MM.1S (cell line): ENCODE data around the gene SCGB3A1.

Source experiments
- DNase-seq: peaks from one replicate; pipeline ENCODE4 v3.0.0-alpha.2; 2015
- H2AFZ ChIP-seq: fragments of 300-600 bp; sonication (generic); 2 replicates; pipeline ENCODE4 v1.6.0; 2016; ENCODE audit warnings: antibody characterized with exemption, low read length
- H3F3A ChIP-seq: fragments of 300-600 bp; sonication (generic); 2 replicates; pipeline ENCODE4 v1.6.1; 2016; ENCODE audit warnings: mild to moderate bottlenecking, antibody characterized with exemption, low read length, moderate library complexity, mixed read lengths; ENCODE audit not compliant: insufficient read depth
- H3K27ac ChIP-seq: fragments of 300-600 bp; sonication (generic); 2 replicates; pipeline ENCODE4 v1.5.1; 2016; ENCODE audit warnings: mild to moderate bottlenecking, low read length
- H3K27me3 ChIP-seq: fragments of 300-600 bp; sonication (generic); replicated peaks from 2 replicates; pipeline ENCODE4 v1.6.0; 2016; ENCODE audit warnings: low read length; ENCODE audit not compliant: insufficient read depth
- H3K36me3 ChIP-seq: fragments of 300-600 bp; sonication (generic); replicated peaks from 2 replicates; pipeline ENCODE4 v1.6.1; 2016; ENCODE audit warnings: mild to moderate bottlenecking, low read length, mixed read lengths; ENCODE audit not compliant: insufficient read depth
- H3K4me1 ChIP-seq: fragments of 300-600 bp; sonication (generic); 2 replicates; pipeline ENCODE4 v1.6.1; 2016; ENCODE audit warnings: low read length, mixed read lengths
- H3K4me2 ChIP-seq: fragments of 300-600 bp; sonication (generic); 2 replicates; pipeline ENCODE4 v1.6.0; 2016; ENCODE audit warnings: low read depth, low read length
- H3K4me3 ChIP-seq: fragments of 300-600 bp; sonication (generic); 2 replicates; pipeline ENCODE4 v1.5.1; 2016; ENCODE audit warnings: low read length, mixed read lengths
- H3K79me2 ChIP-seq: fragments of 300-600 bp; sonication (generic); 2 replicates; pipeline ENCODE4 v1.6.1; 2016; ENCODE audit warnings: mixed run types, low read length, mixed read lengths
- H3K9ac ChIP-seq: fragments of 300-600 bp; sonication (generic); 2 replicates; pipeline ENCODE4 v1.6.1; 2016; ENCODE audit warnings: low read length, mixed read lengths
- H3K9me2 ChIP-seq: fragments of 300-600 bp; sonication (generic); replicated peaks from 2 replicates; pipeline ENCODE4 v1.6.1; 2016; ENCODE audit warnings: mild to moderate bottlenecking, low read length, mixed read lengths; ENCODE audit not compliant: insufficient read depth
- H3K9me3 ChIP-seq: fragments of 300-600 bp; sonication (generic); replicated peaks from 2 replicates; pipeline ENCODE4 v1.6.1; 2016; ENCODE audit warnings: mild to moderate bottlenecking, low read length, mixed read lengths; ENCODE audit not compliant: insufficient read depth
- H4K20me1 ChIP-seq: fragments of 300-600 bp; sonication (generic); 2 replicates; pipeline ENCODE4 v1.6.1; 2016; ENCODE audit warnings: mild to moderate bottlenecking, low read length, moderate library complexity, mixed read lengths; ENCODE audit not compliant: insufficient read depth
- EZH2 ChIP-seq: fragments of 300-600 bp; sonication (generic); optimal IDR thresholded peaks from 2 replicates; pipeline ENCODE3; 2017; ENCODE audit warnings: low read depth, mild to moderate bottlenecking, antibody characterized with exemption, low read length, mixed read lengths
- EZH2phosphoT487 ChIP-seq: fragments of 300-600 bp; sonication (generic); IDR thresholded peaks from 2 replicates; pipeline ENCODE4 v1.6.1; 2018; ENCODE audit warnings: antibody characterized with exemption, low read length
- TF ChIP-seq, protein P1 (sequence below): fragments of 300-600 bp; sonication (generic); IDR thresholded peaks from 2 replicates; pipeline ENCODE4 v1.5.1; 2016; ENCODE audit warnings: antibody characterized with exemption, low read length, mixed read lengths

SCGB3A1 gene

DNA sequence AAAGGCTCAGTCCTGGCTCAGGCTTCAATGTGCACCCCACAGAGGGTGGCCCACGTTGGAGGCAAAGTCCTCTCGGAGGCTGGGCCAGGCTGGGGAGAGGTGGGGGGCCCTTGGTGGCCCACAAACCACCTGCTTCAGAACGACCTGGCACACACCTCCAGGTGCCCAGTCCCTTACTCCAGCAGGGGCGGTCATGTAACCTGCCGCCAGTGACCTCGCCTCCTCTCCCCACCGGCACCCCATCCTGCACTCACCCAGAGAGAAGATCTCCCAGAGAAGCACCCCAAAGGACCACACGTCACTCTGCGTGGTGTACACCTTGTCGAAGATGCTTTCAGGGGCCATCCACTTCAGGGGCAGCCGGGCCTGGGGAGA, 22.5 kb upstream of the SCGB3A1 start:
- no peak overlapping the region for H2AFZ ChIP-seq
- no peak for DNase-seq
- no peak overlapping the region for H3K27ac ChIP-seq
- H4K20me1 ChIP-seq: no peaks in the 10 kb centered on the region
- no peak overlapping the region for H3K9ac ChIP-seq
- H3K9me3 ChIP-seq: no peaks in the 10 kb centered on the region
- no peak overlapping the region for H3K4me3 ChIP-seq
- H3K79me2 ChIP-seq: no peaks in the 10 kb centered on the region
- H3K36me3 ChIP-seq: no peaks in the 10 kb centered on the region
- H3K4me2 ChIP-seq: no peak overlapping the region
- no peaks in the 10 kb centered on the region for H3K9me2 ChIP-seq
- TF ChIP-seq EZH2phosphoT487 (no peak), EZH2 (no peak)
- TF ChIP-seq, protein P1, sequence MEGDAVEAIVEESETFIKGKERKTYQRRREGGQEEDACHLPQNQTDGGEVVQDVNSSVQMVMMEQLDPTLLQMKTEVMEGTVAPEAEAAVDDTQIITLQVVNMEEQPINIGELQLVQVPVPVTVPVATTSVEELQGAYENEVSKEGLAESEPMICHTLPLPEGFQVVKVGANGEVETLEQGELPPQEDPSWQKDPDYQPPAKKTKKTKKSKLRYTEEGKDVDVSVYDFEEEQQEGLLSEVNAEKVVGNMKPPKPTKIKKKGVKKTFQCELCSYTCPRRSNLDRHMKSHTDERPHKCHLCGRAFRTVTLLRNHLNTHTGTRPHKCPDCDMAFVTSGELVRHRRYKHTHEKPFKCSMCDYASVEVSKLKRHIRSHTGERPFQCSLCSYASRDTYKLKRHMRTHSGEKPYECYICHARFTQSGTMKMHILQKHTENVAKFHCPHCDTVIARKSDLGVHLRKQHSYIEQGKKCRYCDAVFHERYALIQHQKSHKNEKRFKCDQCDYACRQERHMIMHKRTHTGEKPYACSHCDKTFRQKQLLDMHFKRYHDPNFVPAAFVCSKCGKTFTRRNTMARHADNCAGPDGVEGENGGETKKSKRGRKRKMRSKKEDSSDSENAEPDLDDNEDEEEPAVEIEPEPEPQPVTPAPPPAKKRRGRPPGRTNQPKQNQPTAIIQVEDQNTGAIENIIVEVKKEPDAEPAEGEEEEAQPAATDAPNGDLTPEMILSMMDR: no peak
- H3K27me3 ChIP-seq: peaks cover 54% of the 10 kb centered on the region
- no peaks in the 10 kb centered on the region for H3K4me1 ChIP-seq
- H3F3A ChIP-seq: no peaks in the 10 kb centered on the region

DNA sequence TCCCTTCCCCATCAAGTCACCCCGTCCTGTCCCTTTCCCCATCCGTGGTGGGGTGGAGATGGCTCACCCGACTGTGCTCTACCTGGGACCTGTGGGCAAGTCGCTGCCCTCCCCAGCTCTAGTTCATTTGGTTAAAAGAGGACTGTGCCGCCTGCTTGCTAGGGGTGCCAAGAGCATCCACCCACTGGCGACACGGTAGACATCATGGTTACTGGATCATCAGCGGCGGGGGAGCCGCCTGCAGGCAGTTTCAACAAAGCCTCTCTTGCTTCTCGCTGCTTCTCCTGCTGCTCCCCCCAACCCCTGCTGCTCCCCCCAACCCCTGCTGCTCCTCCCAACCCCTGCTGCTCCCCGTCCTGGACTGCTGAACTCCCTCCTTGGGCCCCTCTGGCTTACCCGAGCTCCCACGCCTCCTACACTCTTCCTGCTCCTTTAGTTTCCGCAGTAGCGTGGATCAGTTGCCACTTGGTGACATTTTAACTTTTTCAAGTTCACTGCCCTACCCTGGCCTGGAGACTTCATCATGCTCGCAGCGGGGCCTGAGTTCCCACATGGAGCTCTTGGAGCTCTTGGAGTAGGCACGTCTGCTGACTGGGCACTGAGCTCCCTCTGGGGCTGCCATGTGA, 22.0 kb upstream of the SCGB3A1 start:
- no peak for DNase-seq
- TF ChIP-seq, protein P1: no peak
- TF ChIP-seq EZH2phosphoT487 (no peak), EZH2 (no peak)
- Histone ChIP-seq H3K27me3 (peaks cover 58% of the 10 kb centered on the region), H3K9me2 (no peaks in the 10 kb centered on the region), H3K4me2 (no peak overlapping the region), H3K4me1 (no peaks in the 10 kb centered on the region), H3K36me3 (no peaks in the 10 kb centered on the region), H2AFZ (no peak overlapping the region), H3K27ac (no peak overlapping the region), H3K4me3 (no peak overlapping the region), H4K20me1 (no peaks in the 10 kb centered on the region), H3K9ac (no peak overlapping the region), H3K9me3 (no peaks in the 10 kb centered on the region), H3F3A (no peaks in the 10 kb centered on the region), H3K79me2 (no peaks in the 10 kb centered on the region)

DNA sequence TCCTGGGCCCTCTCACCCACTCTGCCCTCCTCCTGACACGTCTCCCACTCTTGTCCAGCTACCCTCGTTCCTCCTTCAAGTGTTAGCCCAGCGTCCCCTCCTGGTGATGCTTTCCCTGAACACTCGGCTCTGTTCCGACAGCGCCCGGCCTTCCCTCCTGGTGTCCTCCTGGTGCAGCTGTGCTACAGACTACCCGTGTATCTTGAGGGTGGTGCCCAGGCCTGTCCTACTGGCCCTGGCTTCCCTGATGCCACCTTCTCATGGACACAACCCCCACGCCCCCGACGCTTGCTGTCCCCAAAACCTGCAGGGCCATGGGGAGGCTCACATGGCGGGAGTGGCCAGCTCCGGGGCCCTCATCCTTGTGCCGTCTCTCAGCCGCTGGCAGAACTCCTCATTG, 21.4 kb upstream of the SCGB3A1 start:
- Histone ChIP-seq H3K4me3 (no peak overlapping the region), H3K4me1 (no peaks in the 10 kb centered on the region), H2AFZ (no peak overlapping the region), H3F3A (no peaks in the 10 kb centered on the region), H3K9me3 (no peaks in the 10 kb centered on the region), H3K79me2 (no peaks in the 10 kb centered on the region), H3K27me3 (peaks cover 58% of the 10 kb centered on the region), H4K20me1 (no peaks in the 10 kb centered on the region), H3K36me3 (no peaks in the 10 kb centered on the region), H3K27ac (no peak overlapping the region), H3K9me2 (no peaks in the 10 kb centered on the region), H3K9ac (no peak overlapping the region), H3K4me2 (no peak overlapping the region)
- DNase-seq: no peak
- no peak for TF ChIP-seq EZH2
- TF ChIP-seq EZH2phosphoT487: no peak
- TF ChIP-seq, protein P1: no peak
